Subcutaneous preadipocyte (primary cell): ENCODE measurements around the gene ABCA6. TPM values are rescaled to one million over a fixed set of nuclear protein-coding genes. Genes with fewer than 3 reads are reported as not detected.

Source experiments
- small RNA-seq: library from RNA; depleted of rRNA; stranded (forward); fragments of <200 nt; gene quantifications from one replicate; pipeline ENCODE3, GENCODE V24; 2012
- total RNA-seq: library from RNA; depleted of rRNA; stranded (reverse); fragments of >200 nt; gene quantifications from 2 replicates; pipeline ENCODE4 v1.2.3, GENCODE V29; 2012

ABCA6 gene, protein sequence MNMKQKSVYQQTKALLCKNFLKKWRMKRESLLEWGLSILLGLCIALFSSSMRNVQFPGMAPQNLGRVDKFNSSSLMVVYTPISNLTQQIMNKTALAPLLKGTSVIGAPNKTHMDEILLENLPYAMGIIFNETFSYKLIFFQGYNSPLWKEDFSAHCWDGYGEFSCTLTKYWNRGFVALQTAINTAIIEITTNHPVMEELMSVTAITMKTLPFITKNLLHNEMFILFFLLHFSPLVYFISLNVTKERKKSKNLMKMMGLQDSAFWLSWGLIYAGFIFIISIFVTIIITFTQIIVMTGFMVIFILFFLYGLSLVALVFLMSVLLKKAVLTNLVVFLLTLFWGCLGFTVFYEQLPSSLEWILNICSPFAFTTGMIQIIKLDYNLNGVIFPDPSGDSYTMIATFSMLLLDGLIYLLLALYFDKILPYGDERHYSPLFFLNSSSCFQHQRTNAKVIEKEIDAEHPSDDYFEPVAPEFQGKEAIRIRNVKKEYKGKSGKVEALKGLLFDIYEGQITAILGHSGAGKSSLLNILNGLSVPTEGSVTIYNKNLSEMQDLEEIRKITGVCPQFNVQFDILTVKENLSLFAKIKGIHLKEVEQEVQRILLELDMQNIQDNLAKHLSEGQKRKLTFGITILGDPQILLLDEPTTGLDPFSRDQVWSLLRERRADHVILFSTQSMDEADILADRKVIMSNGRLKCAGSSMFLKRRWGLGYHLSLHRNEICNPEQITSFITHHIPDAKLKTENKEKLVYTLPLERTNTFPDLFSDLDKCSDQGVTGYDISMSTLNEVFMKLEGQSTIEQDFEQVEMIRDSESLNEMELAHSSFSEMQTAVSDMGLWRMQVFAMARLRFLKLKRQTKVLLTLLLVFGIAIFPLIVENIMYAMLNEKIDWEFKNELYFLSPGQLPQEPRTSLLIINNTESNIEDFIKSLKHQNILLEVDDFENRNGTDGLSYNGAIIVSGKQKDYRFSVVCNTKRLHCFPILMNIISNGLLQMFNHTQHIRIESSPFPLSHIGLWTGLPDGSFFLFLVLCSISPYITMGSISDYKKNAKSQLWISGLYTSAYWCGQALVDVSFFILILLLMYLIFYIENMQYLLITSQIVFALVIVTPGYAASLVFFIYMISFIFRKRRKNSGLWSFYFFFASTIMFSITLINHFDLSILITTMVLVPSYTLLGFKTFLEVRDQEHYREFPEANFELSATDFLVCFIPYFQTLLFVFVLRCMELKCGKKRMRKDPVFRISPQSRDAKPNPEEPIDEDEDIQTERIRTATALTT (N-terminal part only)
- 97.0 and 114 TPM in 2 replicates for total RNA-seq

DNA sequence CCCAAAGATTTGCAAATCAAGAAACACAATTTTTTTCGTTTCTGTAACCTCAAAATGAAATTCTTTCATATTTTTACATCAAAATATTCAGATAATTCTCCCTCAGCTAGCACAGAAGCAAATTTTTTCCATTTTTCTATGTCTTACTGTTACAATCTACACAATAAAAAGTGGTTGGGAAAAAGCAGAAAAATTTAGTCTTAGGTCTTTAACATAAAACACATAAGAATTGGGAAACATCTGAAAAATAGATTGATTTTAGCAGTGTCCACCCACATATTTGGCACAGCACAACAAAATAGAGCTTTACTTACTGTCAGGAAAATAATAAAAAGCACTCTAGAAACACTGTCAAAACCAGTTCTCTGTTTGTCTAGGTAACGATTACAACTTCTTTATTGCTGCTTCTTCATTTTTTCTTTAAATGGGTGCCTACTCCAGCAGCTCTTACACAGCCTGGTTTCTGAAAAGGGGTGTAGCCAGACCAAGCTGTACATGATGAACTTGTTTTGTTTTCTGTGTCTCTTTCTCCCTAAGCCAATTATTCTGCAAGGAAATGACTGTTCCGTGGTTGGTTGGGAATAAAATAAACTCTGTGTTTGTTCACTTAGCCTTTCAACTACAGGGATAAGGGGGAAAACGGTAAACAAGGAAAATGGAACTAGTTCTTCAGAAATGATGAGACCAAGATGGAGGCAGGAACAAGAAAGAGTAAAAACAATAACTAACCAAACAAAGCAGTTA, at the start of gene ABCA6:
TSS of gene ABCA6 (minus strand) at position 465 of the 744 bp plus-strand sequence. CDS start 1,192 bp downstream, outside the sequence.

DNA sequence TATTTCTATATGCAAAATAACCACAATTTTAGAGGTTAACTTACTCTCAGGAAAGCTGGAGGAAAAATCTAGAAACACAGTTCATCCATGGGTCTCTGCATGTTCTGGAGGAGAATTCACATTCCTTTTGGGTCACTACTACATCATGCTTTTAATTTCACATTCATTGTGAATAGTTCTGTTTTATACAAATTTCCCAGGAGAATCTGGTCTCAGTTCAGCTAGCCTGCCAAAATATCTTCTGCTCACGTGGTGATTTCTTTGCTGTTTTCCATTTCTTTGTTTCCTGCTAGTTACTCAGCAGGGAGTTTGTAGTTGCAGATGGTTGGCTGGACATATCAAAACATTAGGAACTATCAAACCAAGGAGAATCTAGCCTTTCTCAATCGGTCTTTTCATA, 80.9 kb downstream of the ABCA6 start, which contains the start of gene ABCA9:
TSS of gene ABCA9 (minus strand) at position 106 of the 400 bp plus-strand sequence. CDS start 9,801 bp downstream, outside the sequence.

Small RNA genes lying within 50 kb of the gene (small RNA-seq; reads per million reads assigned to genes)
- gene MIR4524B = 0.71 reads per million, percentile 44 among the genes with 10 or more reads in this experiment

Other genes starting within 250 kb of the ABCA6 start
- 22.7 and 47.4 TPM in 2 replicates for gene ABCA8, start 186.5 kb downstream of the ABCA6 start, total RNA-seq
- gene ABCA9, start 81.0 kb downstream of the ABCA6 start, total RNA-seq = 22.7 and 47.8 TPM in 2 replicates
- 0.59 and 1.5 TPM in 2 replicates for gene ABCA10, start 86.9 kb upstream of the ABCA6 start, total RNA-seq
- gene ABCA5, start 185.2 kb upstream of the ABCA6 start, total RNA-seq = 5.1 and 10.8 TPM in 2 replicates